Suprapubic skin (tissue), 3 donors: ENCODE measurements around the gene GTPBP6.

Experiments used
- EP300 ChIP-seq: sonication (generic); formaldehyde crosslinking; IDR thresholded peaks from one replicate; pipeline ENCODE4 v1.6.1; 2017; ENCODE audit warnings: antibody characterized with exemption
- TF ChIP-seq, protein P1 (sequence below), 2 donors: fragments of 200-600 bp in 1 of 2; fragments of 450-650 bp in 1 of 2; sonication (generic) in 1 of 2; IDR thresholded peaks; one replicate each; pipeline ENCODE4 v1.5.1; 2016 to 2019; ENCODE audit warnings: antibody characterized with exemption in 2 of 2, mild to moderate bottlenecking in 1 of 2, moderate library complexity in 1 of 2

DNA sequence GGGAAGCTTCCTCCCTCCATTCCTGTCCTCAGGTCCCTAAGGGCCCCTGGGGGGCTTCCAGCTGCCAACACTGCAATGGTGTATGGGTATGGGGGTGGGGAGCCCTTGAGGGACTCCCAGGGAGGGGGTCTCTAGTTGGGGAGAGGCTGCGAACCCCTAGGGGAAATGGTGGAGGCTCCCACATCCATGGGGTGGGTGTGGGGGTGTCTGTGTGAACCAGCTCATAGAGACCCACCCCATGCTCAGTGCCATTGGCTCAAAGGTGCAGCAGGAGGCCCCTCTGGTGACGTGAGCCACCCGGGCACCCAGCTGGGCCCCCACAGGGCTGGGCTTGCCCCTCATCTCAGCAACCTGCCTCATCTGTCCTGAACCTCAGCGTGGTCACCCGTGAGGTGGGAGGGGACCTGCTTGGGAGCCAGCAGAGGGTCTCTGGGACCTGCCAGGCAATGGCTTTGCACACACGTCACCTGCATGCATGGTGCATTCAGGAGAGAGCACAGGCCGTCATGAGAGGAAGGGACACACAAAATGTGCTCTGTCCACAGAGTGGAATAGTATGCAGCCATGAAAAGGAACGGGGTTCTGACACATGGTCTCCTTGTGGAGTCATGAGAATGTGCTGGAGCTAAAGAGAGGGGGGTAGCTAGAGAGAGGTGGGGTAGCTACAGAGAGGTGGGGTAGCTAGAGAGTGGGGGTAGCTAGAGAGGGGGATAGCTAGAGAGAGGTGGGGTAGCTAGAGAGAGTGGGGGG is 60.1 kb downstream of the GTPBP6 start:
- TF ChIP-seq, protein P1, sequence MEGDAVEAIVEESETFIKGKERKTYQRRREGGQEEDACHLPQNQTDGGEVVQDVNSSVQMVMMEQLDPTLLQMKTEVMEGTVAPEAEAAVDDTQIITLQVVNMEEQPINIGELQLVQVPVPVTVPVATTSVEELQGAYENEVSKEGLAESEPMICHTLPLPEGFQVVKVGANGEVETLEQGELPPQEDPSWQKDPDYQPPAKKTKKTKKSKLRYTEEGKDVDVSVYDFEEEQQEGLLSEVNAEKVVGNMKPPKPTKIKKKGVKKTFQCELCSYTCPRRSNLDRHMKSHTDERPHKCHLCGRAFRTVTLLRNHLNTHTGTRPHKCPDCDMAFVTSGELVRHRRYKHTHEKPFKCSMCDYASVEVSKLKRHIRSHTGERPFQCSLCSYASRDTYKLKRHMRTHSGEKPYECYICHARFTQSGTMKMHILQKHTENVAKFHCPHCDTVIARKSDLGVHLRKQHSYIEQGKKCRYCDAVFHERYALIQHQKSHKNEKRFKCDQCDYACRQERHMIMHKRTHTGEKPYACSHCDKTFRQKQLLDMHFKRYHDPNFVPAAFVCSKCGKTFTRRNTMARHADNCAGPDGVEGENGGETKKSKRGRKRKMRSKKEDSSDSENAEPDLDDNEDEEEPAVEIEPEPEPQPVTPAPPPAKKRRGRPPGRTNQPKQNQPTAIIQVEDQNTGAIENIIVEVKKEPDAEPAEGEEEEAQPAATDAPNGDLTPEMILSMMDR (IDR thresholded peaks at IDR 0.05) = no peak
- TF ChIP-seq EP300 = no peak
